B cell (primary cell): ENCODE data around the gene RGS7. TPM values are rescaled to one million over a fixed set of nuclear protein-coding genes. Genes with fewer than 3 reads are reported as not detected.

ENCODE experiments used
- ATAC-seq: fragments of 200-7000 bp; cut with Tn5 transposase; one replicate; pipeline ENCODE4 v1.10.0; 2021; ENCODE audit warnings: low read depth, mild to moderate bottlenecking, moderate number of reproducible peaks, moderate library complexity
- CTCF ChIA-PET: fragments of 350-600 bp; sonication (Branson Sonifier 250); formaldehyde crosslinking; loops from one replicate; lab custom pipeline; 2021; ENCODE audit warnings: antibody characterized with exemption, inconsistent platforms; lab: Charles Lee
- POLR2A ChIA-PET: fragments of 350-600 bp; sonication (Branson Sonifier 250); formaldehyde crosslinking; loops from one replicate; lab custom pipeline; 2021; ENCODE audit warnings: antibody characterized with exemption; lab: Charles Lee
- DNase-seq: peaks from one replicate; pipeline ENCODE4 v3.0.0; 2013
- H2AFZ ChIP-seq: 2 replicates; pipeline ENCODE4 v1.6.1; 2012; ENCODE audit warnings: mild to moderate bottlenecking, low read depth, low read length; ENCODE audit not compliant: insufficient read depth, poor library complexity, severe bottlenecking
- H3K27ac ChIP-seq, 2 donors: 1 replicate in 1 of 2; 2 replicates in 1 of 2; pipeline ENCODE4 v1.5.1; 2012 to 2013; ENCODE audit warnings: low read length in 2 of 2, mild to moderate bottlenecking in 2 of 2, moderate library complexity in 1 of 2
- H3K27me3 ChIP-seq, 4 experiments: fragments of 200-600 bp in 1 of 4; sonication (generic) in 1 of 4; replicated peaks in 1 of 4; 1 replicate in 2 of 4; 2 replicates in 2 of 4; pipeline versions ENCODE4 v1.6.1 to v1.7.0; 2013 to 2016; ENCODE audit warnings: low read length in 3 of 4, mild to moderate bottlenecking in 2 of 4, mixed read lengths in 1 of 4, moderate library complexity in 1 of 4; ENCODE audit not compliant: insufficient read depth in 4 of 4, control insufficient read depth in 3 of 4; ENCODE audit errors: control extremely low read depth in 1 of 4
- H3K36me3 ChIP-seq, 2 experiments: replicated peaks in 1 of 2; 1 replicate in 1 of 2; 2 replicates in 1 of 2; pipeline versions ENCODE4 v1.6.1 to v1.7.1; 2013; ENCODE audit warnings: low read length in 1 of 2; ENCODE audit not compliant: insufficient read depth in 2 of 2, control insufficient read depth in 1 of 2; ENCODE audit errors: control extremely low read depth in 1 of 2, extremely low read depth in 1 of 2
- H3K4me1 ChIP-seq, 2 donors: fragments of 200-600 bp in 1 of 2; sonication (generic) in 1 of 2; 1 replicate in 1 of 2; 2 replicates in 1 of 2; pipeline versions ENCODE4 v1.5.1 to v1.6.1; 2013 to 2017; ENCODE audit warnings: low read length in 2 of 2; ENCODE audit not compliant: control insufficient read depth in 2 of 2, insufficient read depth in 2 of 2
- H3K4me2 ChIP-seq: replicated peaks from 2 replicates; pipeline ENCODE3; 2012; ENCODE audit warnings: mild to moderate bottlenecking, low read depth, low read length; ENCODE audit not compliant: poor library complexity, severe bottlenecking
- H3K4me3 ChIP-seq, 5 experiments: fragments of 200-600 bp in 1 of 5; sonication (generic) in 1 of 5; 1 replicate in 3 of 5; 2 replicates in 2 of 5; pipeline versions ENCODE4 v1.5.1 to v1.7.0; 2011 to 2016; ENCODE audit warnings: low read length in 4 of 5, mild to moderate bottlenecking in 4 of 5, low read depth in 2 of 5, control low read depth in 1 of 5, moderate library complexity in 1 of 5; ENCODE audit not compliant: insufficient read depth in 1 of 5; ENCODE audit errors: control extremely low read depth in 1 of 5, extremely low read depth in 1 of 5
- H3K79me2 ChIP-seq: fragments of 200-600 bp; sonication (generic); one replicate; pipeline ENCODE4 v1.6.0; 2016; ENCODE audit warnings: low read length; ENCODE audit not compliant: control insufficient read depth, insufficient read depth
- H3K9ac ChIP-seq: fragments of 200-600 bp; sonication (generic); 2 replicates; pipeline ENCODE4 v1.6.1; 2017; ENCODE audit warnings: mild to moderate bottlenecking, low read length, moderate library complexity
- H3K9me3 ChIP-seq, 3 donors: one replicate each; pipeline versions ENCODE4 v1.6.1 to v1.7.1; 2013; ENCODE audit warnings: low read length in 2 of 3; ENCODE audit not compliant: control insufficient read depth in 2 of 3, insufficient read depth in 1 of 3; ENCODE audit errors: control extremely low read depth in 1 of 3
- H4K20me1 ChIP-seq: 2 replicates; pipeline ENCODE4 v1.6.0; 2012; ENCODE audit warnings: mild to moderate bottlenecking, low read length; ENCODE audit not compliant: insufficient read depth, control insufficient read depth, poor library complexity, severe bottlenecking
- H3K27ac Mint-ChIP-seq: one replicate; pipeline ENCODE4 v1.8.0; 2021; ENCODE audit warnings: mixed read lengths
- H3K27me3 Mint-ChIP-seq: one replicate; pipeline ENCODE4 v1.8.0; 2021; ENCODE audit warnings: mixed read lengths
- H3K4me1 Mint-ChIP-seq: one replicate; pipeline ENCODE4 v1.8.0; 2021; ENCODE audit warnings: mixed read lengths
- H3K4me3 Mint-ChIP-seq: one replicate; pipeline ENCODE4 v1.8.0; 2021; ENCODE audit warnings: mixed read lengths
- H3K9me3 Mint-ChIP-seq: one replicate; pipeline ENCODE4 v1.8.0; 2022; ENCODE audit warnings: mixed read lengths; ENCODE audit not compliant: insufficient read depth
- EZH2 ChIP-seq: IDR thresholded peaks from 2 replicates; pipeline ENCODE4 v1.6.1; 2012; ENCODE audit warnings: borderline replicate concordance, low read depth, mild to moderate bottlenecking, moderate library complexity, low read length; ENCODE audit not compliant: insufficient read depth, poor library complexity, severe bottlenecking
- WGBS: methylation state at CpG from one replicate; pipeline ENCODE4 v1.1.5; 2013; ENCODE audit warnings: missing lambda C conversion rate; ENCODE audit not compliant: insufficient coverage; 5-methylcytosine and 5-hydroxymethylcytosine counted together
- intact Hi-C: fragments of 100-400 bp; cut with micrococcal nuclease; formaldehyde crosslinking; loops from one replicate; pipeline ENCODE4 v1.10.0; 2022
- polyA plus RNA-seq: library from polyadenylated mRNA; depleted of rRNA; stranded (reverse); fragments of >200 nt; gene quantifications from 2 replicates; pipeline ENCODE4 v1.2.3, GENCODE V29; 2012
- total RNA-seq, 2 donors: library from RNA; stranded (reverse); fragments of 120-200 nt in 1 of 2; gene quantifications; 1 replicate in 1 of 2; 2 replicates in 1 of 2; pipeline versions ENCODE4 v1.2.3 to v1.2.4, GENCODE V29; 2013 to 2022
- TF ChIP-seq, protein P1 (sequence below): fragments of 200-600 bp; IDR thresholded peaks from one replicate; pipeline ENCODE4 v1.8.0; 2022; ENCODE audit warnings: antibody characterized with exemption, mild to moderate bottlenecking

RGS7 gene
- total and polyA plus RNA-seq, 2 donors (not counting 1 experiment from before 2014, with no cell fraction given): 0.15 to 1.8 TPM

- Histone ChIP-seq H3K27ac (no peak overlapping the region), H4K20me1 (no peaks in the 10 kb centered on the region), H3K4me1 (no peaks in the 10 kb centered on the region), H3K36me3 (no peaks in the 10 kb centered on the region), H3K9ac (no peak overlapping the region), H2AFZ (no peak overlapping the region), H3K27me3 (no peaks in the 10 kb centered on the region), H3K4me3 (no peak overlapping the region), H3K4me2 (no peak overlapping the region), H3K79me2 (no peaks in the 10 kb centered on the region), H3K9me3 (peaks cover 0 to 3% (median 0%) of the 10 kb centered on the region in 3 donors)
- no peak overlapping the region for H3K27ac Mint-ChIP-seq
- TF ChIP-seq, protein P1, sequence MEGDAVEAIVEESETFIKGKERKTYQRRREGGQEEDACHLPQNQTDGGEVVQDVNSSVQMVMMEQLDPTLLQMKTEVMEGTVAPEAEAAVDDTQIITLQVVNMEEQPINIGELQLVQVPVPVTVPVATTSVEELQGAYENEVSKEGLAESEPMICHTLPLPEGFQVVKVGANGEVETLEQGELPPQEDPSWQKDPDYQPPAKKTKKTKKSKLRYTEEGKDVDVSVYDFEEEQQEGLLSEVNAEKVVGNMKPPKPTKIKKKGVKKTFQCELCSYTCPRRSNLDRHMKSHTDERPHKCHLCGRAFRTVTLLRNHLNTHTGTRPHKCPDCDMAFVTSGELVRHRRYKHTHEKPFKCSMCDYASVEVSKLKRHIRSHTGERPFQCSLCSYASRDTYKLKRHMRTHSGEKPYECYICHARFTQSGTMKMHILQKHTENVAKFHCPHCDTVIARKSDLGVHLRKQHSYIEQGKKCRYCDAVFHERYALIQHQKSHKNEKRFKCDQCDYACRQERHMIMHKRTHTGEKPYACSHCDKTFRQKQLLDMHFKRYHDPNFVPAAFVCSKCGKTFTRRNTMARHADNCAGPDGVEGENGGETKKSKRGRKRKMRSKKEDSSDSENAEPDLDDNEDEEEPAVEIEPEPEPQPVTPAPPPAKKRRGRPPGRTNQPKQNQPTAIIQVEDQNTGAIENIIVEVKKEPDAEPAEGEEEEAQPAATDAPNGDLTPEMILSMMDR: no peak
- no peak for TF ChIP-seq EZH2
- intact Hi-C loops: no loop called here
- H3K4me3 Mint-ChIP-seq: no peak overlapping the region
- ChIA-PET CTCF (no interaction called here), POLR2A (no interaction called here)
- no peaks in the 10 kb centered on the region for H3K27me3 Mint-ChIP-seq
- DNase-seq (no peak), ATAC-seq (no peak)
- 53% methylated on average over 2 of the region's 2 CpGs for WGBS
- H3K9me3 Mint-ChIP-seq: no peaks in the 10 kb centered on the region
- H3K4me1 Mint-ChIP-seq: no peaks in the 10 kb centered on the region
These were observed 580.8 kb downstream of the RGS7 start for GRCh38 chr1:240776237-240776636.

GRCh38 chr1:240772131-240772530 lies 584.9 kb downstream of the RGS7 start:
- H3K4me1 ChIP-seq: no peaks in the 10 kb centered on the region

More at GRCh38 chr1:240772131-240772530, 584.9 kb downstream of the RGS7 start:
- H4K20me1 ChIP-seq: no peaks in the 10 kb centered on the region
- ChIA-PET CTCF (no interaction called here), POLR2A (no interaction called here)
- no peak for DNase-seq
- H3K27me3 ChIP-seq: no peaks in the 10 kb centered on the region
- no peaks in the 10 kb centered on the region for H3K36me3 ChIP-seq
- Mint-ChIP-seq H3K4me3 (no peak overlapping the region), H3K4me1 (no peaks in the 10 kb centered on the region), H3K27me3 (no peaks in the 10 kb centered on the region), H3K27ac (no peak overlapping the region), H3K9me3 (no peaks in the 10 kb centered on the region)
- H3K9ac ChIP-seq: no peak overlapping the region
- H3K27ac ChIP-seq: no peak overlapping the region
- TF ChIP-seq, protein P1: no peak
- no peak for TF ChIP-seq EZH2
- ATAC-seq: no peak
- H3K4me3 ChIP-seq: no peak overlapping the region
- intact Hi-C loops: no loop called here
- H3K79me2 ChIP-seq: no peaks in the 10 kb centered on the region
- H3K9me3 ChIP-seq: peaks cover 0 to 3% (median 0%) of the 10 kb centered on the region in 3 donors
- no peak overlapping the region for H2AFZ ChIP-seq
- WGBS: no CpG with 5 or more reads among the region's 3 CpGs
- H3K4me2 ChIP-seq: no peak overlapping the region
